GM19455 (cell line): ENCODE results near the gene PAFAH1B2.
"Not testable (repeated sequence)": the region's sequence is repeated elsewhere in the genome, so short reads cannot be mapped to it uniquely, and the experiment has no call there.

Source experiments
- ATAC-seq: cut with Tn5 transposase; IDR thresholded peaks from one replicate; pipeline ENCODE4 v1.9.1; 2021; ENCODE audit not compliant: unreplicated experiment

PAFAH1B2 gene

GRCh38 chr11:117143871-117144476, at the start of gene PAFAH1B2:
PAFAH1B2 (plus strand) TSS chr11:117144287; CDS start chr11:117152448, 8,161 bp downstream.
- peak; percentile 97 for ATAC-seq

DNA sequence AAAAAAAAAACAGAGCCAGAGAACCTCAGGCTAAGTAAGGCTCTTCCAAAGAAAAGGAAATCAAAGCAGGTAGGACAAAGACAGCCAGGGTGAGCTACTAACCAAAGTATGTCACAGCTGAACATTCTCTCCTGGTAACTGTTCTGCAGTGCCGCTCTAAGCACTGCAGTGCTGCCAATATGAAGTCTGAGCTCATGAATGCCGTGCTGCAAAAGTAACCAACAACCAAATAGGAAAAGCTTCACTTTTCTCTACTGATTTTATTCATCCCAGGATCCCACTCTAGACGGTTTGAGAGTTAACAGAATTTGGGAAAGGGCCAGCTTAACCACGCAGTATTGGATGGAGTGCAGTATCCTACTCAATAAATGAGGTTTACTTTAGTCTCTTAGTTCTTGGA, 49.3 kb upstream of the PAFAH1B2 start:
- ATAC-seq = no peak

- no peak for ATAC-seq
Measured at GRCh38 chr11:117095284-117096161, 48.6 kb upstream of the PAFAH1B2 start.

GRCh38 chr11:117096201-117096991, 47.7 kb upstream of the PAFAH1B2 start:
- ATAC-seq = no peak

DNA sequence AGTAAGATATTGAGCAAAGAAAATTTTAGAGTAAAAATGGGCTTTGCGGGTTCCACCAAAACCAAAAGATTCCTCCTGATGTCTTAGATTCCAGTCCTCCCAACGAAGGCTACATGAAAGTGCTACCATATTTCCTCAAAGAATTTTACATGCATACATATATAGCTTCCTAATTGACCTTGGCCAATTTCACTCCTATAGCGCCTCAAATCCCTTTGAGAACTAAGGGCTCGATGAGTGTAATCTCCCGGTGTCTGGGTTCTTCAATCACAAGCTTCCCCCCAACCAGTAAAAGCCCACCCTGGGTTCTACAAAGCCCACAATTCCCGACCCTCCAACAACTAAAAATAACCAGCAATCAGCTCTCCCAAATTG, 47.1 kb upstream of the PAFAH1B2 start:
- no peak for ATAC-seq

DNA sequence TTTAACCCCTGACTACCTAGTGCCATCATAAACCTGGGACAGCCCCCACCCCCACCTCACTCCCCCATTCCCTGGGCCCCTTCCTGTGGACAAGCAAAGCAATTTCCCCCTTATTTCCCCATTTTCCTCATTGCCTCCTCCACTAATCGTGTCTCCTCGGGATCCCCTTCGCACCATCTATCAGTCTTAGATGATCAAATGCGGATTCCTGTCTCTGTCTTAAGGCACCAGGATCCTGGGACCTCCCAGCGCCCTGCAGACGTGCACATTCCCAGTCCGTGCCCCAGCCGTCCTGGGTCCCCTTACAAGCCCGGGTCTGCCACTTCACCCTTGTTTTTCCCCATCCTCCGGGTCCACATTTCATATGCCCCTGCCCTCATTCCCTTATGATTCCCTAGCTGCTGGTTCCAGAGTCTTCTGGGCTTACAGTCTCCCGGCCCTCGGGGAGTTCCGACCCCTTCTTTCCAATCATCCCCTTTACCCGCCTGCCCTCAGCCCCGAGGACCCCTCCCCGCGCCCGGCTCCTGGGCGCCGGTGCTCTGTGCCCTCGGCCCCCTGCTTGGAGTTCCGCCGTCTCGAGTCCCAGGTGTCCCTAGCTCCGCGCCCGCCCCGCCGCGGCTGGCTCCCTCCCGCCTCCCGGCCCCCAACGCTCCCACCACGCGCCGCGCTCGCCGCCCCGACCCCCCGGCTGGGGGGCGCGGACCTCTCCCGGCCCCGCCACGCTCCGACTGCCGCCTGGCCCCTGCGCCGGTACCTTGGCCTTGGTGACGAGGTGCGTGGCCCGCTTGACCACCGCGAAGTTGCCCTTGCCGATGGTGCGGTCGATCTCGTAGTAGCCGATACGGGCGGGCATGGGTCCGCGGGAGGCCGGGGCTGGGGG, 46.5 kb upstream of the PAFAH1B2 start:
- peak; percentile 32 for ATAC-seq

- peak; percentile 81 for ATAC-seq
Measured at GRCh38 chr11:117098269-117099232, 45.5 kb upstream of the PAFAH1B2 start, which contains the start of gene SIK3. SIK3 (minus strand) TSS chr11:117098428; CDS start chr11:117098415, 13 bp downstream.

- no peak for ATAC-seq
Measured at GRCh38 chr11:117099696-117100095, 44.4 kb upstream of the PAFAH1B2 start.

GRCh38 chr11:117100556-117100955, 43.5 kb upstream of the PAFAH1B2 start:
- ATAC-seq = no peak

DNA sequence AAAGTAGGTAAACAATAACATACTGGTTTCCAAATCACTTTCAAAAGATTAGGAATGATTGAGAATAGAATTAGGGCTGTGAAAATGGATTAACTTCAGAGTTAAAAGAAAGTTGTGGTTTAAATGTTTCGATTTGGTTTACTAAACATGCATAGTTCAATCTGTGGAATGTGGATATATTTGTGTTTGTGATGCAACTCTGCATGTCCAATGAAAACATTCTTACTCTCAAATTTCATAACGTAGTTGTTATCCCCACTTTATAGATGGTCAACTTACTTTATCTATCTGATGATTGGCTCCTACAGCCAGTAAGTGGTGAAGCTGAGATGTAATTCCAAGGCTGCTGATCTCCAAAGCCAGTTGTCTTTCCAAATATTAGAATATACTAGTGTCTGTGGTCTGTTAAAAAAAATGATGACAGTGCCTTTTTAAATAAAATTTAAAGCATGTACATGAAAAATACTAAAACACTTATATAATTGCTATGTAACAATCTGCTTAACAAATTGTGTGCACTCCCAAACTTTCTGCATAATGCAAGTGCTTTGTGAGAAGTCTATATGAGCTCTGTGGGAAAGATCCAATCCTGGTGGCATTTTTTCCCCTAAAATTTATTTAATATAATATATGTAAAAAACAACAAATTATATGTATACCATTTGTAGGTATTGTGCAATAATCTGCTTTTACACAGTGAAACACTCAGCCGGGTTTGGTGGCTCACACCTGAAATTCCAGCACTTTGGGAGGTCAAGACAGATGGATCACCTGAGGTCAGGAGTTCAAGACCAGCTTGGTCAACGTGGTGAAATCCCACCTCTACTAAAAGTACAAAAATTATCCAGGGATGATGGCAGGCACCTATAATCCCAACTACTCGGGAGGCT, 36.1 kb upstream of the PAFAH1B2 start:
- no peak for ATAC-seq

DNA sequence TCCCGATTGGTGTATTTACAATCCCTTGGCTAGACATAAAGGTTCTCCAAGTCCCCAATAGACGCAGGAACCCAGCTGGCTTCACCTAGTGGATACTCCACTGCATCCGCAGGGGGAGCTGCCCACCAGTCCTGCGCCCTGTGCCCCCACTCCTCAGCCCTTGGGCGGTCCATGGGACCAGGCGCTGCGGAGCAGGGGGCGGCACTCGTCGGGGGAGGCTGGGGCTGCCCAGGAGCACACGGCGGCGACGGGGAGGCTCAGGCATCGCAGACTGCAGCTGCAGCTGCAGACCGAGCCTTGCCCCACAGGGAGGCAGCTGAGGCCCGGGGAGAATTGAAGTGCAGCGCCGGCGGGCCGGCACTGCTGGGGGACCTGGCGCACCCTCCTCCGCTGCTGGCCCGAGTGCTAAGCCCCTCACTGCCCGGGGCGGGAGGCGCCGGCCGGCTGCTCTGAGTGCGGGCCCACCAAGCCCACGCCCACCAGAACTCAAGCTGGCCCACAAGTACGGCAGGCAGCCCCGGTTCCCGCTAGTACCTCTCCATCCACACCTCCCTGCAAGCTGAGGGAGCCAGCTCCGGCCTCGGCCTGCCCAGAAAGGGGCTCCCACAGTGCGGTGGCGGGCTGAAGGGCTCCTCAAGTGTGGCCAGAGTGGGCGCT, 33.7 kb upstream of the PAFAH1B2 start:
- ATAC-seq = no peak

DNA sequence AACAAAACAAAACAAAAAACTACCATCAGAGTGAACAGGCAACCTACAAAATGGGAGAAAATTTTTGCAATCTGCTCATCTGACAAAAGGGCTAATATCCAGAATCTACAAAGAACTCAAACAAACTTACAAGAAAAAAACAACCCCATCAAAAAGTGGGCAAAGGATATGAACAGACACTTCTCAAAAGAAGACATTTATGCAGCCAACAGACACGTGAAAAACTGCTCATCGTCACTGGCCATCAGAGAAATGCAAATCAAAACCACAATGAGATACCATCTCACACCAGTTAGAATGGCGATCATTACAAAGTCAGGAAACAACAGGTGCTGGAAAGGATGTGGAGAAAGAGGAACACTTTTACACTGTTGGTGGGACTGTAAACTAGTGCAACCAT, 31.6 kb upstream of the PAFAH1B2 start:
- ATAC-seq = not testable (repeated sequence)

DNA sequence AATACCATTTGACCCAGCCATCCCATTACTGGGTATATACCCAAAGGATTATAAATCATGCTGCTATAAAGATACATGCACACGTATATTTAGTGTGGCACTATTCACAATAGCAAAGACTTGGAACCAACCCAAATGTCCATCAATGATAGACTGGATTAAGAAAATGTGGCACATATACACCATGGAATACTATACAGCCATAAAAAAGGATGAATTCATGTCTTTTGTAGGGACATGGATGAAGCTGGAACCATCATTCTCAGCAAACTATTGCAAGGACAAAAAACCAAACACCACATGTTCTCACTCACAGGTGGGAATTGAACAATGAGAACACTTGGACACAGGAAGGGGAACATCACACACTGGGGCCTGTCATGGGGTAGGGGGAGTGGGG, 31.1 kb upstream of the PAFAH1B2 start:
- ATAC-seq = not testable (repeated sequence)

DNA sequence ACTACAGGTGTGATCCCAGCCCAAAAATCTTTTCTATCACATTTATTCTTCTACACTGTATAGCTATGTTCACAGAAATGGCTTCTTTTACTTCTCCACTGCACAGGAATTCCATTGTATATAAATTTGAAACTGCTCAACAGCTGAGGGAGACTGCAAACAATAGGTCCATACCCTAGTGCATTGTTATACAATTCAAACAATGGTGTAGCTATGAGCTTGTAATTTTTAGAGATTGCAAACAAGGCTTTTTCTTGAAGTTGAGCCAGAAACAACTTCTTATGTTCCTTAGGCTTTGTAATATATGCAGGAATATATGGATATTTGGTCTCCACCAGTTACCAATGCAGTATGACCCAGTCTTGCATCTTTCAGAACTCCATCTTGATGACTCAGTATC, 26.4 kb upstream of the PAFAH1B2 start:
- no peak for ATAC-seq

DNA sequence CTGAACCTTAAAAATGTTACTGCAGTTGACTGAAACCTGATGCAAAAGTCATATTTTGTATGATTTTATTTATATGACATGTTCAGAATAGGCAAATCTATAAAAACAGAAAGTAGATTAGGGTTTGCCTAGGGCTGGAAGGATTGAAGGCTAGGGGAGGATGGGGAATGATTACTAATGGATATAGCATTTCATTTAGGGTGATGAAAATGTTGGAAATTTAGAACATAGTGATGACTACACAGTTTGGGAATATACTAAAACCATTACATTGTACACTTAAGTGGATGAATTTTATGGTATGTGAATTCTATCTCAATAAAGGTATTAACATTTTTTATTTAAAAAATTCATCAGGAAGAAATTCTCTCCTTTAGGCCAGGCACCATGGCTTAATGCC, 22.9 kb upstream of the PAFAH1B2 start:
- ATAC-seq = no peak

GRCh38 chr11:117122556-117122955, 21.5 kb upstream of the PAFAH1B2 start:
- ATAC-seq = no peak

DNA sequence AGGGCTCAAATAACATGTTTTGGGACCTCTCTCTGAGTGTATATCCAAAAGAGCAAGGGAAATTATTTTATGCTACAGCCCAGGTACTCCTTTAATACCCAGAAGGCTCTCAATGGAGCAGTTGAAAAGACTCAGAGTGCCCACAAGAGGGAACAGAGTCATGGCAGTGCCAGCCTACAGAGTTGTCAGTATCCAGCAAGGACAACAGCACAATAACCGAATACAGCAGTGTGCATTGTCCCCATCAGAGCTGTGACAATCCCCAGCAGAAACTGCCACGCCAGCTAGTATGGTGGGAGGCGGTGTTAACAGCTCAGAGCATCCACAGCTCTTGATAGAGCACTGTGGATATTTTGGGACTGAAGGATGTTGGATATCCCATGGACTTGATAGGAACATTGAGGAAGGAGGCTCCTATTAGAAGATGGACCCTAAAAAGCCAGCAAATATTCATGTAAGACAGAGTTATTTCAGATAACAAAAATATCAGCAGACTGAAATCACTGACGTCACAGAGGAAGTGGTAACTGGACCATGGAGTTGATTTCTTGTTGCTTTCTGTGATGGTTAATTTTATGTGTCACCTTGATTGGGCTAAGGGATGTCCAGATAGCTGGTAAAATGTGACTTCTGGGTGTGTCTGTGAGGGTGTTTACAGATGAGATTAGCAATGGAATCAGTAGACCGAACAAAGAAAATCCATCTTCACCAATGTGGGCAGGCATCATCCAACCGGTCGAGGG, 17.7 kb upstream of the PAFAH1B2 start:
- ATAC-seq = no peak
